H1 (cell line): Measurements from ENCODE around the gene C3orf62. TPM values are rescaled to one million over a fixed set of nuclear protein-coding genes. Genes with fewer than 3 reads are reported as not detected.

Experiments used
- CTCF ChIA-PET: fragments of 300-600 bp; sonication (Branson Sonifier 250); formaldehyde crosslinking; loops from one replicate; lab custom pipeline; 2021; ENCODE audit not compliant: partially characterized antibody; lab: Charles Lee
- POLR2A ChIA-PET: fragments of 300-600 bp; sonication (Branson Sonifier 250); formaldehyde crosslinking; loops from one replicate; lab custom pipeline; 2021; ENCODE audit warnings: inconsistent platforms; ENCODE audit not compliant: partially characterized antibody; lab: Charles Lee
- DNase-seq, 2 experiments: peaks; one replicate each; pipeline versions ENCODE4 v3.0.0 to v3.0.0-alpha.2; 2010 to 2022; ENCODE audit warnings: low spot score in 2 of 2, low read depth in 1 of 2, mixed read lengths in 1 of 2
- FAIRE-seq: peaks from 2 replicates; lab custom pipeline; 2011; peaks lifted over from hg19 to GRCh38; lab: Jason Lieb, UNC
- H2AFZ ChIP-seq: 2 replicates; pipeline ENCODE4 v1.8.1; 2012; ENCODE audit warnings: low read length, inconsistent platforms
- H2AK5ac ChIP-seq: 2 replicates; pipeline ENCODE4 v1.6.1; 2013; ENCODE audit warnings: low read depth, low read length
- H2BK120ac ChIP-seq: replicated peaks from 2 replicates; pipeline ENCODE3; 2013; ENCODE audit warnings: low read depth, low read length, inconsistent platforms
- H2BK12ac ChIP-seq: 2 replicates; pipeline ENCODE4 v1.6.1; 2013; ENCODE audit warnings: low read depth, low read length
- H2BK15ac ChIP-seq: 2 replicates; pipeline ENCODE4 v1.6.1; 2013; ENCODE audit warnings: low read length
- H2BK20ac ChIP-seq: 2 replicates; pipeline ENCODE4 v1.6.1; 2013; ENCODE audit warnings: low read length
- H2BK5ac ChIP-seq: 2 replicates; pipeline ENCODE4 v1.6.1; 2013; ENCODE audit warnings: low read depth, low read length
- H3K14ac ChIP-seq: 2 replicates; pipeline ENCODE4 v1.6.1; 2013; ENCODE audit warnings: inconsistent platforms; ENCODE audit not compliant: insufficient read length
- H3K18ac ChIP-seq: 2 replicates; pipeline ENCODE4 v1.6.1; 2013; ENCODE audit warnings: low read length; ENCODE audit errors: extremely low read depth
- H3K23ac ChIP-seq: 2 replicates; pipeline ENCODE4 v1.6.1; 2013; ENCODE audit warnings: inconsistent platforms; ENCODE audit not compliant: insufficient read length
- H3K23me2 ChIP-seq: 2 replicates; pipeline ENCODE4 v1.6.1; 2013; ENCODE audit warnings: low read depth, low read length
- H3K27ac ChIP-seq: 2 replicates; pipeline ENCODE4 v1.6.1; 2011; ENCODE audit warnings: low read depth, low read length, inconsistent platforms
- H3K27me3 ChIP-seq, 4 experiments: replicated peaks in 1 of 4; 1 replicate in 1 of 4; 2 replicates in 3 of 4; pipeline versions ENCODE4 v1.6.1 to v1.8.1; 2011 to 2013; ENCODE audit warnings: low read length in 3 of 4, mild to moderate bottlenecking in 3 of 4, inconsistent platforms in 2 of 4, mixed read lengths in 2 of 4, moderate library complexity in 1 of 4; ENCODE audit not compliant: control insufficient read depth in 3 of 4, insufficient read depth in 3 of 4; ENCODE audit errors: extremely low read depth in 1 of 4
- H3K36me3 ChIP-seq, 4 experiments: 2 replicates each; pipeline versions ENCODE4 v1.6.1 to v1.8.1; 2011 to 2013; ENCODE audit warnings: mild to moderate bottlenecking in 4 of 4, low read length in 3 of 4, moderate library complexity in 2 of 4, control low read depth in 1 of 4, inconsistent platforms in 1 of 4; ENCODE audit not compliant: insufficient read depth in 4 of 4, control insufficient read depth in 2 of 4
- H3K4ac ChIP-seq: replicated peaks from 2 replicates; pipeline ENCODE3; 2013; ENCODE audit warnings: low read length, low read depth, mixed read lengths, inconsistent platforms; ENCODE audit not compliant: insufficient read length
- H3K4me1 ChIP-seq, 4 experiments: replicated peaks in 1 of 4; 1 replicate in 1 of 4; 2 replicates in 3 of 4; pipeline versions ENCODE4 v1.6.1 to v1.8.1; 2011 to 2013; ENCODE audit warnings: low read length in 3 of 4, inconsistent platforms in 2 of 4, mixed read lengths in 1 of 4; ENCODE audit not compliant: insufficient read depth in 4 of 4, control insufficient read depth in 3 of 4
- H3K4me2 ChIP-seq, 2 experiments: 2 replicates each; pipeline versions ENCODE4 v1.6.1 to v1.8.1; 2011 to 2013; ENCODE audit warnings: low read depth in 2 of 2, low read length in 2 of 2, control low read depth in 1 of 2, inconsistent platforms in 1 of 2, mild to moderate bottlenecking in 1 of 2; ENCODE audit not compliant: insufficient read depth in 1 of 2
- H3K4me3 ChIP-seq, 4 experiments: fragments of 200-600, 300-600 bp in 1 of 4; sonication (generic), shearing (Covaris generic), sonication (Bioruptor Twin) in 1 of 4; 2 replicates each; pipeline versions ENCODE4 v1.5.1 to v1.8.1; 2011 to 2016; ENCODE audit warnings: low read length in 4 of 4, low read depth in 3 of 4, control low read depth in 2 of 4, inconsistent platforms in 2 of 4, mild to moderate bottlenecking in 2 of 4, mixed read lengths in 1 of 4, moderate library complexity in 1 of 4; ENCODE audit not compliant: insufficient read depth in 2 of 4; ENCODE audit errors: extremely low read depth in 1 of 4
- H3K56ac ChIP-seq: replicated peaks from 2 replicates; pipeline ENCODE3; 2013; ENCODE audit warnings: low read depth, mild to moderate bottlenecking, mixed read lengths, low read length, inconsistent platforms; ENCODE audit not compliant: insufficient read length
- H3K79me1 ChIP-seq: 2 replicates; pipeline ENCODE4 v1.6.1; 2013; ENCODE audit warnings: low read depth, low read length, control low read depth
- H3K79me2 ChIP-seq, 2 experiments: 2 replicates each; pipeline versions ENCODE4 v1.6.1 to v1.8.1; 2012 to 2013; ENCODE audit warnings: low read length in 2 of 2, mild to moderate bottlenecking in 2 of 2, inconsistent platforms in 1 of 2; ENCODE audit not compliant: insufficient read depth in 2 of 2, control insufficient read depth in 1 of 2
- H3K9ac ChIP-seq, 4 experiments: replicated peaks in 1 of 4; 1 replicate in 1 of 4; 2 replicates in 3 of 4; pipeline versions ENCODE4 v1.6.1 to v1.8.1; 2011 to 2013; ENCODE audit warnings: low read depth in 3 of 4, low read length in 3 of 4, control low read depth in 2 of 4, mild to moderate bottlenecking in 2 of 4, moderate library complexity in 2 of 4, inconsistent platforms in 1 of 4; ENCODE audit errors: extremely low read depth in 1 of 4
- H3K9me3 ChIP-seq, 2 experiments: 2 replicates each; pipeline versions ENCODE4 v1.6.1 to v1.8.1; 2012 to 2013; ENCODE audit warnings: mild to moderate bottlenecking in 2 of 2, moderate library complexity in 2 of 2, control low read depth in 1 of 2, inconsistent platforms in 1 of 2, low read depth in 1 of 2, low read length in 1 of 2, mixed read lengths in 1 of 2; ENCODE audit not compliant: insufficient read depth in 2 of 2
- H4K20me1 ChIP-seq, 2 experiments: replicated peaks in 1 of 2; 2 replicates each; pipeline versions ENCODE3 to v1.8.1; 2011 to 2013; ENCODE audit warnings: inconsistent platforms in 2 of 2, low read length in 2 of 2, mild to moderate bottlenecking in 1 of 2; ENCODE audit not compliant: insufficient read depth in 2 of 2, control insufficient read depth in 1 of 2
- H4K5ac ChIP-seq: 2 replicates; pipeline ENCODE4 v1.6.1; 2013; ENCODE audit warnings: low read length, low read depth, mixed read lengths, inconsistent platforms; ENCODE audit not compliant: insufficient read length
- H4K8ac ChIP-seq: 2 replicates; pipeline ENCODE4 v1.8.0; 2013; ENCODE audit warnings: mild to moderate bottlenecking, moderate library complexity, low read length, inconsistent platforms; ENCODE audit not compliant: insufficient read depth; ENCODE audit errors: extremely low read depth
- H4K91ac ChIP-seq: replicated peaks from 2 replicates; pipeline ENCODE3; 2013; ENCODE audit warnings: low read length, mixed read lengths, inconsistent platforms; ENCODE audit not compliant: insufficient read length
- BRCA1 ChIP-seq: IDR thresholded peaks from 2 replicates; pipeline ENCODE4 v1.6.1; 2012; ENCODE audit warnings: low read depth, low read length, improper control_type of control experiment
- CBX5 ChIP-seq: fragments of 300-800, 300-1000 bp; sonication (generic); IDR thresholded peaks from 2 replicates; pipeline ENCODE4 v1.7.1; 2016; ENCODE audit warnings: antibody characterized with exemption, low read length, low read depth
- CEBPB ChIP-seq: IDR thresholded peaks from 2 replicates; pipeline ENCODE4 v1.6.1; 2012; ENCODE audit warnings: low read depth, low read length
- CHD1 ChIP-seq: IDR thresholded peaks from 2 replicates; pipeline ENCODE4 v1.6.1; 2012; ENCODE audit warnings: low read depth, low read length, improper control_type of control experiment
- CREB1 ChIP-seq: IDR thresholded peaks from 2 replicates; pipeline ENCODE4 v1.6.1; 2012; ENCODE audit warnings: inconsistent platforms
- HDAC2 ChIP-seq, 2 experiments: fragments of 300-600 bp in 1 of 2; sonication (generic) in 1 of 2; IDR thresholded peaks; 2 replicates each; pipeline ENCODE4 v1.6.1; 2011 to 2012; ENCODE audit warnings: low read depth in 2 of 2, low read length in 2 of 2, mild to moderate bottlenecking in 2 of 2, moderate library complexity in 2 of 2, borderline replicate concordance in 1 of 2, inconsistent platforms in 1 of 2
- HDAC6 ChIP-seq: IDR thresholded peaks from one replicate; pipeline ENCODE4 v1.7.1; 2012; ENCODE audit warnings: low read depth, mild to moderate bottlenecking, inconsistent platforms, low read length, moderate library complexity
- KDM4A ChIP-seq: IDR thresholded peaks from one replicate; pipeline ENCODE4 v1.7.1; 2012; ENCODE audit warnings: low read depth, mild to moderate bottlenecking, moderate library complexity, low read length, inconsistent platforms; ENCODE audit not compliant: severe bottlenecking
- RBBP5 ChIP-seq: IDR thresholded peaks from 2 replicates; pipeline ENCODE4 v1.7.1; 2012; ENCODE audit warnings: low read depth, mild to moderate bottlenecking, inconsistent platforms, low read length, moderate library complexity, borderline replicate concordance
- SIRT6 ChIP-seq: IDR thresholded peaks from one replicate; pipeline ENCODE4 v1.7.1; 2012; ENCODE audit warnings: low read length, inconsistent platforms
- USF2 ChIP-seq: IDR thresholded peaks from 2 replicates; pipeline ENCODE4 v1.6.1; 2011; ENCODE audit warnings: low read length, improper control_type of control experiment
- WGBS, 2 experiments: shearing (Covaris generic) in 1 of 2; methylation state at CpG; one replicate each; pipeline versions ENCODE4 v1.1.6 to v1.1.7; 2013 to 2015; ENCODE audit warnings: low lambda C conversion rate in 2 of 2, mixed read lengths in 2 of 2, inconsistent platforms in 1 of 2, low coverage in 1 of 2, missing lambda C conversion rate in 1 of 2; ENCODE audit not compliant: insufficient replicate concordance in 2 of 2, insufficient coverage in 1 of 2, insufficient read length in 1 of 2; ENCODE audit errors: extremely low coverage in 1 of 2, missing lambda C conversion rate in 1 of 2; 5-methylcytosine and 5-hydroxymethylcytosine counted together
- polyA plus RNA-seq, 7 experiments: library from polyadenylated mRNA; depleted of rRNA in 3 of 7; stranded (reverse) in 5 of 7; unstranded in 2 of 7; fragments of >200 nt in 5 of 7; fragments of 200-250 nt in 2 of 7; gene quantifications; 1 replicate in 5 of 7; 2 replicates in 1 of 7; 4 replicates in 1 of 7; pipeline versions ENCODE4 v1.2.1 to v1.2.3, GENCODE V29; 2011 to 2013; ENCODE audit warnings: missing spikeins in 2 of 7, mixed read lengths in 2 of 7
- total RNA-seq: library from RNA; stranded (reverse); fragmentation: NEBNext Ultra II Directional; extraction: Animal tissue kit (Norgen Biotek cat#: 25700); gene quantifications from 2 replicates; pipeline ENCODE4 v1.2.1, GENCODE V29; 2021

C3orf62 gene
- total and polyA plus RNA-seq, 2 of the 8 experiments (the other 6 are each of a cell fraction or from before 2014, with no cell fraction given): 1.1 to 3.0 TPM

GRCh38 chr3:49263159-49263889 is 13.7 kb downstream of the C3orf62 start:
- Histone ChIP-seq H4K5ac (no peak overlapping the region), H3K9ac (no peak overlapping the region), H3K79me2 (no peaks in the 10 kb centered on the region), H4K20me1 (no peaks in the 10 kb centered on the region), H2BK5ac (no peak overlapping the region), H3K56ac (no peak overlapping the region), H2BK20ac (no peak overlapping the region), H3K23me2 (no peaks in the 10 kb centered on the region), H4K91ac (no peak overlapping the region), H3K36me3 (no peaks in the 10 kb centered on the region), H2AFZ (no peak overlapping the region), H4K8ac (no peak overlapping the region), H3K18ac (no peak overlapping the region), H2AK5ac (no peak overlapping the region), H3K4me3 (no peak overlapping the region), H2BK12ac (no peak overlapping the region), H3K4ac (no peak overlapping the region), H3K4me1 (no peaks in the 10 kb centered on the region), H3K14ac (no peak overlapping the region), H3K4me2 (no peak overlapping the region), H3K27ac (no peak overlapping the region), H3K79me1 (no peaks in the 10 kb centered on the region), H3K9me3 (no peaks in the 10 kb centered on the region), H3K23ac (no peak overlapping the region), H2BK120ac (no peak overlapping the region), H2BK15ac (no peak overlapping the region), H3K27me3 (no peaks in the 10 kb centered on the region)
- TF ChIP-seq CEBPB (no peak), HDAC6 (no peak), CHD1 (no peak), HDAC2 (IDR thresholded peaks at IDR 0.05; ENCODE audit: borderline replicate concordance in 1 of 2, low read depth in 2 of 2, low read length in 2 of 2) (no peak), BRCA1 (no peak), CREB1 (no peak), RBBP5 (no peak), CBX5 (no peak), KDM4A (no peak), USF2 (no peak), SIRT6 (no peak)
- 90% methylated on average over 6 of the region's 6 CpGs; no CpG with 5 or more reads in 1 of the 2 experiments for WGBS, 2 experiments
- DNase-seq (no peak), FAIRE-seq (no peak)
- ChIA-PET CTCF (interaction anchor here (0.6 to 0.7 kb wide), 3 partner anchors 40 to 612 kb away, joined by 3 to 4 read pairs (median 3); no protein-coding TSS in a partner anchor), POLR2A (interaction anchor here (0.8 kb wide), 1 partner anchor 148 kb away, joined by 3 read pairs; the partner anchor contains the start of gene RHOA)
